Esophagus muscularis mucosa (tissue), 4 donors: Measurements from ENCODE around the gene PLIN3.

Experiments used
- EP300 ChIP-seq: sonication (generic); formaldehyde crosslinking; IDR thresholded peaks from one replicate; pipeline ENCODE4 v1.6.1; 2017; ENCODE audit warnings: antibody characterized with exemption
- POLR2A ChIP-seq: fragments of 450-650 bp; IDR thresholded peaks from one replicate; pipeline ENCODE4 v1.6.1; 2017; ENCODE audit warnings: antibody characterized with exemption, moderate library complexity, mild to moderate bottlenecking, low read depth
- TF ChIP-seq, protein P1 (sequence below), 3 experiments: fragments of 200-600 bp in 2 of 3; fragments of 450-650 bp in 1 of 3; sonication (generic) in 2 of 3; IDR thresholded peaks; one replicate each; pipeline ENCODE4 v1.5.1; 2017 to 2019; ENCODE audit warnings: antibody characterized with exemption in 3 of 3, mild to moderate bottlenecking in 2 of 3, moderate library complexity in 1 of 3

DNA sequence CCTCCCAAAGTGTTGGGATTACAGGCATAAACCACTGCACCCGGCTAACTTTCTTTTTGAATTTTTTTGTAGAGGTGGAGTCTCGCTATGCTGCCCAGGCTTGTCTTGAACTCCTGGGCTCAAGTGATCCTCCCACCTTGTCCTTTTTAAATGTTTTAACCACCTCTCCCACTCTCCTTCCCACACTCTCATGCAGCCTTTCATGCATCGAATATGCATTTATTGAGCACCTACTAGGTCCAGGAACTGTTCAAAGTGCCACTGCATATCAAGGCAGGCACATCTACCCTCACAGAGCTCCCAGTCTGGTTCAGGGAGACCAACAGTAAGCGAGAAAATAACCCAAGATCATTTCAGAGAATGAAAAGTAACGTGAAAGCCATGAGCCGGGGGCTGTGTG is 37.1 kb downstream of the PLIN3 start:
- TF ChIP-seq POLR2A, result no peak
- TF ChIP-seq, protein P1, sequence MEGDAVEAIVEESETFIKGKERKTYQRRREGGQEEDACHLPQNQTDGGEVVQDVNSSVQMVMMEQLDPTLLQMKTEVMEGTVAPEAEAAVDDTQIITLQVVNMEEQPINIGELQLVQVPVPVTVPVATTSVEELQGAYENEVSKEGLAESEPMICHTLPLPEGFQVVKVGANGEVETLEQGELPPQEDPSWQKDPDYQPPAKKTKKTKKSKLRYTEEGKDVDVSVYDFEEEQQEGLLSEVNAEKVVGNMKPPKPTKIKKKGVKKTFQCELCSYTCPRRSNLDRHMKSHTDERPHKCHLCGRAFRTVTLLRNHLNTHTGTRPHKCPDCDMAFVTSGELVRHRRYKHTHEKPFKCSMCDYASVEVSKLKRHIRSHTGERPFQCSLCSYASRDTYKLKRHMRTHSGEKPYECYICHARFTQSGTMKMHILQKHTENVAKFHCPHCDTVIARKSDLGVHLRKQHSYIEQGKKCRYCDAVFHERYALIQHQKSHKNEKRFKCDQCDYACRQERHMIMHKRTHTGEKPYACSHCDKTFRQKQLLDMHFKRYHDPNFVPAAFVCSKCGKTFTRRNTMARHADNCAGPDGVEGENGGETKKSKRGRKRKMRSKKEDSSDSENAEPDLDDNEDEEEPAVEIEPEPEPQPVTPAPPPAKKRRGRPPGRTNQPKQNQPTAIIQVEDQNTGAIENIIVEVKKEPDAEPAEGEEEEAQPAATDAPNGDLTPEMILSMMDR (IDR thresholded peaks at IDR 0.05), result no peak
- no peak for TF ChIP-seq EP300
